GM19193 (cell line): ENCODE measurements around the gene GRXCR1.

Source experiments
- POLR2A ChIP-seq: IDR thresholded peaks from 4 replicates; pipeline ENCODE4 v1.6.1; 2011; ENCODE audit not compliant: insufficient read depth, insufficient read length; ENCODE audit errors: extremely low read depth

The GRXCR1 gene

GRCh38 chr4:42906891-42907759 lies 14.6 kb downstream of the GRXCR1 start:
- TF ChIP-seq POLR2A: no peak

- TF ChIP-seq POLR2A: no peak
Measured at GRCh38 chr4:42910459-42910858, 17.9 kb downstream of the GRXCR1 start.

- no peak for TF ChIP-seq POLR2A
Measured at GRCh38 chr4:42914937-42915336, 22.4 kb downstream of the GRXCR1 start.

GRCh38 chr4:42915484-42915883 lies 23.0 kb downstream of the GRXCR1 start:
- TF ChIP-seq POLR2A: no peak

GRCh38 chr4:42917296-42917695 lies 24.8 kb downstream of the GRXCR1 start:
- TF ChIP-seq POLR2A: no peak

- no peak for TF ChIP-seq POLR2A
Measured at GRCh38 chr4:42923431-42923830, 30.9 kb downstream of the GRXCR1 start.

- no peak for TF ChIP-seq POLR2A
Measured at GRCh38 chr4:42925921-42926320, 33.4 kb downstream of the GRXCR1 start.

- TF ChIP-seq POLR2A: no peak
Measured at GRCh38 chr4:42927946-42928345, 35.4 kb downstream of the GRXCR1 start.

GRCh38 chr4:42928582-42928981 lies 36.1 kb downstream of the GRXCR1 start:
- TF ChIP-seq POLR2A: no peak

- TF ChIP-seq POLR2A: no peak
Measured at GRCh38 chr4:42942216-42942615, 49.7 kb downstream of the GRXCR1 start.

- TF ChIP-seq POLR2A: no peak
Measured at GRCh38 chr4:42945874-42946273, 53.4 kb downstream of the GRXCR1 start.

- no peak for TF ChIP-seq POLR2A
Measured at GRCh38 chr4:42953321-42953720, 60.8 kb downstream of the GRXCR1 start.

- no peak for TF ChIP-seq POLR2A
Measured at GRCh38 chr4:42954963-42955669, 62.6 kb downstream of the GRXCR1 start.

- TF ChIP-seq POLR2A: no peak
Measured at GRCh38 chr4:42955746-42956505, 63.4 kb downstream of the GRXCR1 start.

- TF ChIP-seq POLR2A: no peak
Measured at GRCh38 chr4:42965326-42965725, 72.8 kb downstream of the GRXCR1 start.
